Cardiac muscle cell (in vitro differentiated cells and primary cell): ENCODE results near the gene FKBP9. TPM values are rescaled to one million over a fixed set of nuclear protein-coding genes. Genes with fewer than 3 reads are reported as not detected.

Experiments used
- DNase-seq, 2 donors: peaks; one replicate each; pipeline versions ENCODE4 v3.0.0 to v3.0.0-alpha.2; 2010 to 2017; ENCODE audit warnings: low read depth in 1 of 2, low spot score in 1 of 2
- H3K27ac ChIP-seq: fragments of 200-600 bp; sonication (generic); 2 replicates; pipeline ENCODE4 v1.5.1; 2016
- H3K27me3 ChIP-seq: fragments of 200-600 bp; sonication (generic); 2 replicates; pipeline ENCODE4 v1.6.0; 2016; ENCODE audit warnings: control low read depth
- H3K36me3 ChIP-seq: fragments of 200-600 bp; sonication (generic); 2 replicates; pipeline ENCODE4 v1.5.1; 2016; ENCODE audit warnings: control low read depth
- H3K4me1 ChIP-seq: fragments of 200-600 bp; sonication (generic); 2 replicates; pipeline ENCODE4 v1.8.1; 2017; ENCODE audit warnings: low read depth, mild to moderate bottlenecking, mixed run types
- H3K4me3 ChIP-seq: fragments of 200-600 bp; sonication (generic); 2 replicates; pipeline ENCODE4 v1.5.1; 2016; ENCODE audit warnings: mild to moderate bottlenecking
- H3K9me3 ChIP-seq: fragments of 200-600 bp; sonication (generic); 2 replicates; pipeline ENCODE4 v1.5.1; 2017; ENCODE audit warnings: low read depth, mild to moderate bottlenecking, control low read depth
- CTCF ChIP-seq: IDR thresholded peaks from 2 replicates; pipeline ENCODE4 v1.5.1; 2012; ENCODE audit warnings: low read depth, mild to moderate bottlenecking, low read length
- polyA plus RNA-seq: library from polyadenylated mRNA; unstranded; fragments of >200 nt; fragmentation: Nextera tagmentation; extraction: Ambion mirVana; gene quantifications from 2 replicates; pipeline ENCODE4 v1.2.1, GENCODE V29; 2016
- total RNA-seq: library from RNA; depleted of rRNA; stranded (reverse); fragments of >200 nt; gene quantifications from 2 replicates; pipeline ENCODE4 v1.2.3, GENCODE V29; 2016

FKBP9 gene
- total and polyA plus RNA-seq, 2 experiments from 2014 or later, result 58.0 to 123 TPM

DNA sequence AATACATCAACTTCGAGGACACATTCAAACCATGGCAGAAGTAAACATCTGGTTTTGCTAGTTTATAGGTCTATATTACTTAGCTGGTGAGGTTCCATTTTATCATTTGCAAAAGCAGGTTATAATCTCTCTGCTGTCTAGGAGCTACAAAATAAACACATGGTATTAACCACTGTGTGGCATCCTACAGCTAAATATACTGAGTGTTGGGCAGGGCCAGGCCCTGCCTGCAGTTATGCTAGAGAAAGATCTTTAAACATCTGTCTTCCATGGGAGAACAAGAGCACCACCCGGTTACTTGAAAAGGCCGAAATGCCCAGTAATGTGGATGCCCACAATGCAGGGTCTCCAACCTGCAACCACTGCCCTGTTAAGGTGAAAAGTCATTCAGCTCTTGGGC, 20.6 kb upstream of the FKBP9 start:
- no peaks in the 10 kb centered on the region for H3K36me3 ChIP-seq
- no peak overlapping the region for H3K4me3 ChIP-seq
- DNase-seq, result no peak
- H3K27me3 ChIP-seq, result no peaks in the 10 kb centered on the region
- no peaks in the 10 kb centered on the region for H3K9me3 ChIP-seq
- peak overlapping the region; percentile 65 for H3K27ac ChIP-seq
- H3K4me1 ChIP-seq, result peaks cover 18% of the 10 kb centered on the region
- no peak for TF ChIP-seq CTCF

DNA sequence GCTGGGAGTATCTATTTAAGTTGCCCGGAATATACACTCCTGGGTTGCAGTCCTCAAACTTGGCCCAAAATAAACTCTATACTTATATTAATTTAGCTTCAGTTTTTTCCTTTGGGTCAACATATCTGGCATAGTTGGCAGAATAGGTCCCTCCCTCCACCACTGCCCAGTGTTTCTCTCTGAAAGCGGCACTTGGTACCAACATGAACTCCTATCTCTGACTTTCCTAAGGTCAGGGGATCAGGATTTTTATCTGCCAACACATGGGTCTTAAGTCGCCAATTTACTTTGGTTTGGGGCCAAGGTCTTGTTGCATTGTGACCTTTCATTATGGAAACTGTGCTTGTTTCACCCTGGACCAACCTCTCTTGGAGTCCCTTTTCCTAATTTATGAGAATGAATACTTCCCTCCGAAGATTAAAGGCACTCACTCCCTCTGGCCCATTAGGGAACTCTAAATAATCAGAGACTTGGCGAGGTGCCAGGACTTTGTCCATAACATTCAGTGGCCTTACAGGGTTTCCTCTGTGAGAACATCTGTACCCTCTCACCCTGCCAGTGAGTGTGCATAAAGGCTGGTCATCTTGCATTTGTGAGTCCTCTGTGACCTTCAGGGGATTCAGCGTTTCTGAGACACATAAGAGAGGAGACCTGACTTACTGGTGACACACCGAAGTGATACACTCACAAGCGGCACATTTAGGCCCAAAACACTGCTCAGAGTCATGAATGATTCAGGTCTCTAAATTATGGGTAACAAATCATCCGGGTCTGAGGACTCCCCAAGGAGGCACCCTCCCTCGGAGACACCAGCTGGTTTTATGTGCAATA, 19.7 kb upstream of the FKBP9 start:
- no peak for TF ChIP-seq CTCF
- Histone ChIP-seq H3K27me3 (no peaks in the 10 kb centered on the region), H3K9me3 (no peaks in the 10 kb centered on the region), H3K4me1 (peaks cover 18% of the 10 kb centered on the region), H3K4me3 (no peak overlapping the region), H3K27ac (peak overlapping the region; percentile 65), H3K36me3 (no peaks in the 10 kb centered on the region)
- DNase-seq, result peak; percentile 61 to 87

DNA sequence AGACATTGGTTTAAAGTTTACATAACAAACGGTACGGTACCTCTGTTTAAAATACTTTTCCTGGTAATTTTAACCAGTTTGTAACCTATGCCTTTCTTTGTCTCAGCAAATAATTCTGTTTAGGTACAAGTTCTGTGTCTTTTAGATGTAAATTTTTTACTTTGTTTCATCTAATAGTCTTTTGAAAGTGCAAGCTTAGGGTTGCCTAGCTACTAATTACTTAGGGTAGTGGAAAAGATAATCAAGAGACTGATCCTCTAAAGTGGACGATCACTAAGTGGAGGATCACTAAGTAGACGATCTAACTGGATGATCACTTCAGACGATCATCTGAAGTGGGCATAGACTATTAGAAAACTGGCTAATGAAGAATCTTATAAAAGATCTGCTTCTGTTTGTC, 16.1 kb upstream of the FKBP9 start:
- no peak for DNase-seq
- TF ChIP-seq CTCF, result no peak
- peaks cover 2% of the 10 kb centered on the region for H3K27me3 ChIP-seq
- H3K9me3 ChIP-seq, result no peaks in the 10 kb centered on the region
- H3K36me3 ChIP-seq, result no peaks in the 10 kb centered on the region
- H3K4me3 ChIP-seq, result peak overlapping the region; percentile 74
- H3K4me1 ChIP-seq, result peaks cover 18% of the 10 kb centered on the region
- no peak overlapping the region for H3K27ac ChIP-seq

GRCh38 chr7:32941681-32942414, 15.4 kb upstream of the FKBP9 start:
- H3K9me3 ChIP-seq, result no peaks in the 10 kb centered on the region
- H3K36me3 ChIP-seq, result no peaks in the 10 kb centered on the region
- peaks cover 2% of the 10 kb centered on the region for H3K27me3 ChIP-seq
- peak overlapping the region; percentile 74 for H3K4me3 ChIP-seq
- H3K4me1 ChIP-seq, result peaks cover 18% of the 10 kb centered on the region
- DNase-seq, result peak in 1 of 2 donors; percentile 12
- no peak for TF ChIP-seq CTCF
- peak overlapping the region; percentile 80 for H3K27ac ChIP-seq

GRCh38 chr7:32942415-32943251, 14.6 kb upstream of the FKBP9 start:
- H3K36me3 ChIP-seq, result no peaks in the 10 kb centered on the region
- TF ChIP-seq CTCF, result no peak
- peak; percentile 80 to 86 for DNase-seq
- H3K4me3 ChIP-seq, result peak overlapping the region; percentile 74
- H3K4me1 ChIP-seq, result peaks cover 10% of the 10 kb centered on the region
- no peaks in the 10 kb centered on the region for H3K9me3 ChIP-seq
- H3K27ac ChIP-seq, result peak overlapping the region; percentile 80
- peaks cover 2% of the 10 kb centered on the region for H3K27me3 ChIP-seq
